Measurements from ENCODE around the gene PIGS.
"Not testable (repeated sequence)": the region's sequence is repeated elsewhere in the genome, so short reads cannot be mapped to it uniquely, and the experiment has no call there.

The PIGS gene

DNA sequence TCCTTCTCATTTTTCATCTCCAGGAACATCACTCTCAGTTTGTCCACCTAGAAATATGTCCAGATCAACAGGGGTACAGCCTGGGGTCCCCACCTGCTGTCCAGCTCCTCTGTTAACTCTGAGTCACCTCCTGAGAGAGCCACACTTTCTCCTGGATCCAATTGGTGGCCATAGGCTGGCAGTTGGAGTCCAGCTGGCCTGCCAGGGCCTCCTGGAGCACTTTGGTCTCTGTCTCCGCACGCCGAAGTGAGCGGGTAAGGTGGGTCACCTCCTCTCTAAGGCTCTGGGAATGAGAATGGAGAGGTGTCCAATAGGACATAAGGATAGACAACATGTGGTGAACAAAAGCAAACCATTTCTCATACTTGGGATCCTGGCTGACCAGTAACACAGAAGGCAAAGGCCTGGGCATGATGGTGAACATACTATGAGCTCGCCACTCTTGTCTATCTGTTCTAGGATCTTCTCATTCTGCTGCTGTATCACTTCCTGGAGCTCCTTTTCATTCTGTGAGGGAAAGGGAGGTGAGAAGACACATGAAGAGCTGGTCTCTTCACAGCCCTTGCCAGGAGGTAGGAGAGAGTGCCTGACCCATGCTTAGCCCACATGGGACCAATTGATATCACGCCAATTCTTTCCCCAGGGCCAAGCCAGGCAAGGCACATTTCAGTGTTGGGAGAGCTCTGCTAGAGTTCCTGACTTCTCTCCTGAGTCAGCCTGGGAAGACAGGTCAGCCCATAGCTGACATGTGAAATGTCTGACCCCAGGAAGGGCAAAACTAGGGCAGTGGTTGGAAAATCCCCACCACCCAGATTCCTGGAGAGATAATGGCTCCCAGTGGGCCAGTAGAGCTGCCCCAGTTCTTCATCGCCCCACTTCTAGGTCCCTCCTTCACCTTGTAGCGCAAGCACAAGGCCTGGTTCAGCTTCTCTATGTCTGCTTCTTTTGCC is 7.2 kb upstream of the PIGS start:
- DNase-seq (ENCODE audit: low read depth), result no peak

DNA sequence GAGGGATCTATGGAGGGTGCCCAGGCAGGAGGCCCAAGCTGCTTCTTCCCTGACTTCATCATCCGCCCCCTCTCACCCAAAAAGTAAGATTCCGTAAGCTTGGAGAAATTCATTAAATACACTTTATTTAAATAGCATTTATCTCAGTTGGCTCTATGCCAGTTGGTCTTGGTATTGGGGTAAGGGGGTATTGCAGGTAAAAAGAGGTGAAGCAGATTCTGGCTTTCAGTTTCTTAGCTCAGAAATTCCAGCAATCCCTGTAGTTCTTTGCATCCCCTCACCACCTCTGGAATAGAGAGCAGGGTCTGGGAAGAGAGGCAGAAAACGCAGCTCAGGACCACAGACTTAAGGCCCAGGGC is 6.1 kb upstream of the PIGS start:
- no peak for DNase-seq (ENCODE audit: low read depth)

DNA sequence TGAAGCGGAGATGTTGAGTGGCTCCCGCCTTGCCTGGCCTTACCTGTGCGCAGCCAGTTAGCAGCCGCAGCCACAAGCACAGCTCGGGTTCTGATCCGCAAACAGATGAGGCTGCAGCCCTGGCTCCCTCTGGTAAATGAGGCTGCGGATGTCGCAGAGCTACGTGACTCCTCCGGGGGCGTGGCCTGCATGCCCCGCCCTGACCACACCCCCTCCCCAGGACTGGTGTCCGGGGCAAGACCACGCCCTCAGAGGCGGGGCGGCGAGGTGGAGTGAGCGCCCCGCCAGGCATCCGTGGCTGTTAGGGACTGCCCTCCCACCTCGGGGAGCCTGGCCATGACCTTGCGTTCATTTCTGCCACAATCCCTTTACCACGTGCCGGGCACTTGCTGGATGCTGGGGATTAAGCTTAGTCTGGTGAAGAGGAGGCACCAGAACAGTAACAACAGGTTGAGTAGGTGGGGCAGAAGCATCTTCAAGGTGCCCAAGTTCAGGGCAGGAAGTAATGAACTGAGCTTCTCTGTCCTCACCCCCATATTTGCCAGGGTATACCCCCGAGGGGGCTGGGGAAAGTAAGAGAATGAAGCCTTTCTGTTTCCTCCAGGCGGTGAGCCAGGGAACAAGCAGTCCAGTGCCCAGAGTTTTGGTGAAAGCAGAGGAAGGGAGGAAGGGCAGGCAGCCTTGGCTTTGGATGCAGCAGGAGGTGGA is 5.6 kb upstream of the PIGS start, which contains the start of gene ALDOC:
ALDOC (minus strand) TSS at position 138 of the 708 bp plus-strand sequence. CDS start 1,363 bp downstream, outside the sequence.
- DNase-seq (ENCODE audit: low read depth), result peak; percentile 93

DNA sequence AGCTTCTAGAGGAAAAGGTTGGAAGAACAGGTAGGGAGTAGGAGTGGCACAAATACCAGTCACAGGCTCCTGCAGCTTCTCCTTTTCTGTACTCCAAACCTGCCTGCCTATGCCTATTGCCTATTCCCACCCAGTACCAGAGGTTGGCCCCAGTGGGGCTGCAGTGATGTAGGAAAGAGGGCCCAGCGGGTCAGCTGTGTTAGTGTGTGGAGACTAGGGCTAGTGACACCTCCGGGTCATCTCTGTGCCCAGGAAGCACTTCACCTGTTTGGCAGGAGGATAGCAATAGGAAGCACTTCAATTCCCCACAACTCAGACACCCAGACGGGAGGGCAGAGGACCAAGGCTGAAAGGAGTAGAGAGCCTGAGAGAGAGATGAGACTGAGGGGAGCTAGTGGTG is 4.7 kb upstream of the PIGS start:
- not testable (repeated sequence) for DNase-seq (ENCODE audit: low read depth)

DNA sequence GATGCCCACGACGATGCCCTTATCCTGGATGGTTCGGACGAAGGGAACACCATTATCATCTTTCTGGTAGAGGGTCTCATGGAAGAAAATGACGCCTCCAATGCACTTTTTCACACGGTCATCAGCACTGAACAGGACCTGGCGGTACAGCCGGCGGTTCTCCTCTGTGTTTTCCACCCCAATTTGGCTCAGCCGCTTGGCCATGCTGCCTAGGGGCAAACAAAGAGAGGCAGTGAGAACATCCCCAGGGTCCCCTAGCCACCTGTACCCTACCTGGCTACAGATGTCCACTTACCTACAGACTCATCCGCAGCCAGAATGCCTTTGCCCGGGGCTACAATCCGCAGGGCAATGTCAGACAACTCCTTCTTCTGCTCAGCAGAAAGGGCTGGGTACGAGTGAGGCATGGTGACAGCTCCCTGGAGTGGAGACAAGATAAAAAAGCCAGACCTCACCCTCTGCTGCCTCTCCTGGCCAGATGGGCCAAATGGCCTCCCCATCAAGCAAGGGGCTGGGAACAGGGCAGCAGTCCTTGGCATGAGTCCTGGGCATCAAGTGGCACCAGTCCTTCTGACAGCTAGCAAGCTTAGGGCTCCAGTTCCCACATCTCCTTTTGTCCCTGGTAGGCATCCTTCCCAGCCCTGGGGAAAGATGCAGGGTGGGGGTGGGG is 3.9 kb upstream of the PIGS start:
- DNase-seq (ENCODE audit: low read depth), result no peak

DNA sequence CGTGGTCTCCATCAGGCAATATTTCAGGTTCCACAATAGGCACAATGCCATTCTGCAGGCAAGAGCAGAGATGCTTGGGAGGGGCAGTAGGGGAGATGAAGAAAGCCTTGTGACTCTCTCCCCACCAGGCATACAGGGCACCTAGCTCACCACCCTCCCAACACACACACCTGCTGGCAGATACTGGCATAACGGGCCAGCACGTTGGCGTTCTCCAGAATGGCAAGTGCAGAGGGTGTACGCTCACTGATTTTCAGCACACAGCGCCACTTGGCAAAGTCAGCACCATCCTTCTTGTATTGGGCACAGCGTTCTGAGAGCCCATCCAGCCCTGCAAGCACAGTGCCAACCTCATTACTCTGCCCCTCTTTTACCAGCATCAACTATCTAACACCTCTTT is 3.2 kb upstream of the PIGS start:
- DNase-seq (ENCODE audit: low read depth), result no peak

DNA sequence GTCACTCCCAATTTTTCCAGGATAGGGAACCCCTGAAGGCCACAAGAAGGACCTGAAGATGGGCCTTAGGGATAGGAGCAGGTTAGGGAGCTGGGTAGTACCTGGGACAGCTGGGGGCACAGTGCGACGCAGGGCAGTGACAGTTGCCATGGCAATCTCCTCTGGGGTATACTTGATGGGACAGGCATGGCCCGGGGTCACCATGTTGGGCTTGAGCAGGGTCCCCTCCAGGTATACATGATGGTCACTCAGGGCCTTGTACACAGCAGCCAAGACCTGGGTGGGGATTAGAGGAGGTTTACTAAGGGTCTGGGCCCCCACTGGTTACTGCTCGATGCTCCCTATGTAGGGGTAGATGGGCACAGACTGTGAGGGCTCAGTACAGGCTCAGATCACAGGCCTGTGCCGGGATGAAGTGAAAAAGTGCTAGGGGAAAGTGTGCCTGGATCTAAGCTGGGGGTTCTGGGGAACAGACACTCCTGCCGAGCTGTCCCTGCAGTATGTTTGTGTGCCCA is 2.7 kb upstream of the PIGS start:
- DNase-seq (ENCODE audit: low read depth), result no peak

DNA sequence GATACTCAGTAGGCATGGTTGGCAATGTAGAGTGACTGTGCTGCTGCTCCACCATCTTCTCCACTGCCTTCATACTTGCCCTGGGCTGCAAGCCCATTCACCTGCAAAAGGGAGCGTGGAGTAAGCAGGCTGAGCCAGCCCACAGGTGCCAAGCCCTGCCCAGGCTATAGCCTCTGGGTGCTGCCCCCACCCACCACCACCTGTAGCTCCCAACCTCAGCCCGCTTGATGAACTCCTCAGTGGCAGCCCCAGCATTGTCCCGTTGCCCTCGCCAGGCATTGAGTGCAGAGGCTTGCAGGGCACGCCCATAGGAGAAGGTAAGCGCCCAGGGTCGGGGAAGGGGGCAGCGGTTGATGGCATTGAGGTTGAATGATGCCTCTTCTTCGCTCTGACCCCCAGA is 2.2 kb upstream of the PIGS start:
- no peak for DNase-seq (ENCODE audit: low read depth)

DNA sequence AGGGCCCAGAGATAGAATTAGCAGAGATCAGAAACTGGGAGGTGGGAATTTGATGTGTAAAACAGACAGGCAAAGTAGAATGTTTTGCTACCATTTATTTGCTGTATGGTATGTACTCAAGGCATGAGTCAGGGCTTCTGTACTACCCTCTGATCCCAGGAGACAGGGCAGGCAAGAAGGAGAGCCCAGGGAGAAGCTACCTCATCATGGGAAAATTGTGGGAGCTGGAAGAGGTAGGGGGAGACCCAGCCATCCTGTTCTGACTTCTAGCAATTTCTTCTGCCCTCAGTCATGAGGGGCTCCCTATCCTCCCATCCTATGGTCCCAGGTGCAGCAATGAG is 1.7 kb upstream of the PIGS start:
- DNase-seq (ENCODE audit: low read depth), result no peak

DNA sequence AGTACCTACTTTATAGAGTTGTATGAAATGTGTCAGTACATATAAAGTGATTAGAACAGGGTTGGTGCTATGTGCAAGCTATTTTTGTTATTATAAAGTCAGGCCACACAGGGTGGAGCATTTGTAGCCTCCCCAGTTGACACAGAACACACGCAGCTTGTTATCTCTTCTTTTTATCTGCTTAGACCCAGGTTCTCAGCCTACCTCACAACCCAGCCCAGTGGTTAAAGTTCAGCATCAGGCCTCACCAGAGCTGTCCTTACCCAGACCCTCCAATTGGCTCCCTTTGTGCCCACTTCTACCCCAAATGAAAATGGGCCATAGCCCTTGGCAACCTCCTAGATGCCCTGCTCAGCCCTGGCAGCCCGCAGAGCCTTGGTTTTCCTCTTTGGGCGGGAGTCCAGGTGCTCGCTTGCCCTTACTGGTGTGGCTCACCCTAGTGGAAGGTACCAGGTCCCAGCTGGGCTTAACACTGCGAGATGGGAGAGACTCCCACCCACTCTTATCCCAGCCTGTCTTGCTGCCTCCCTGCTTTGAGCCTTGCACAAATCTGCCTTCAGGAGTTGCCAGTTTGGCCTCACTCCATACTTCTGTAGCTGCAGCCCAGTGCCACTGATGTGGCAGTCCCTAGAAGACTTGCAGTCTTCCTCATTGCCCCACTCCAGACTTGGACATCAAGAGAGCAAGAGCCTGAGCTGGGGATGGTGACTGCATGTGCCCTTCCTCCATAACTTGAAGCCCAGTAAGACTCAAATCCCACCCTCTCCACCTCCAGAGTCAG is 1.1 kb upstream of the PIGS start:
- DNase-seq (ENCODE audit: low read depth), result no peak

DNA sequence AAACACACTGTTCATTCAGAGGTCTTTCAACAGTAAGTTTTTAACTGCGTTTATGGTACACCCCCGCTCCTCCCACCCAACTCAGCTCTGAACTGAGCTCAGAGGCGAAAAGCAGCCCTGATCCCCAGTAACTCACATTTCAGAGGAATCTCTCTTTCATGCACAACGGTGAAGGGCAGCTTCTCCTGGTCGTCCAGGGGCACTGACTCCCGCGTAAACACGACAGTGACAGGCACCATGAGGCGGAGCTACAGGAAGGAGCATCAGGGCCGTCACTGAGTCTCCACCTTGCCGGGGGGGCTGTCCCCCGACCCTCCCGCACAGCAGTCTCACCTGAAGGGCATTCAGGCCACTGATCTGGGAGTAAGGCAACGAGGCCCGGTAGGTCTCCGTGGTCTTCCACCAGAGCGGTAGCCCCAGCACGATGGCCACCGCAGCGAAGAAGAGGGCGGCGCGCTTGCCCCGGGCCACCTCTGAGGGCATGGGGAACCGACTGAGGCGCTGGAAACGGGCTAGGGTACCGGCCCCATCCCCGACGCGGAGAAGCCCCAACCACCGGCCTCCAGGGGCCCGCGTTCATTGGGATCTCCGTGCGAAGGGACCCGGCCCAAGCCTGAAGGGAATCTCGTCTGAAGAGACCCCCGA is 486 bp downstream of the PIGS start:
- peak; percentile 30 for DNase-seq (ENCODE audit: low read depth)

DNA sequence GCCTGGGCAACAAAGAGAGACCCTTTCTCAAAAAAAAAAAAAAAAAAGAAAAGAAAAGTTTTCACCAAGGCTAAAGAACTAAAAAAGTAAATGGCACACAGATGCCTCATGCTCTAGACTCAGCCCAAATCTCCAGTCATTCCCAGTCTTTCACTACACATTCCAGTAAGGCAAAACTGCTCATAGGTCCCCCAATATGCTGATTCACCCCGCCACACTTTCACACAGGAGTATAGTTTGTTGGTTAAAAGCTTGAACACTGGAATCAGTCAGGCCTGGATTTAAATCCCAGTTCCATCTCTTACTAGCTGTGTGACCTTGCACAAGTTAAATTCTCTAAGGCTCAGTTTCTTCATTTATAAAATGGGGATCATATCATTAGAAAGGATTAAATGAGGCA is 1.9 kb downstream of the PIGS start:
- DNase-seq (ENCODE audit: low read depth), result no peak

DNA sequence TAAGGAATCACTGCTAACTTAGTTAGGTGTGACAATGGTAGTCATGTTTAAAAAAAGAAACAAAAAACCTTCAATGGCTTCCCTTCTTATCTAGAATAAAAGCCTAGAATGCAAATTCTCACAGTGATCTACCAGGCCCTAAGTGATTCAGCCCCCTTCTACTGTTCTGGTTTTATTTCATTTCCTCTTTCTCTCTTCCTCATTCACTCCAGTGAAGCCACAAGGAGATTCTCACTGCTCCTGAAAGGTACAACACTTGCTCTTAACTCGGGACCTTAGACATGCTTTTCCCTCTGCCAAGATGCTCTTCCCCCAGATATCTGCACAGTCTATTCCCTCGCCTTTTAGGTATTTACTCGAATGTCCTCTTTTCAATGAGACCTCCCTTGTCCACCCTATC is 3.7 kb downstream of the PIGS start:
- DNase-seq (ENCODE audit: low read depth), result no peak

DNA sequence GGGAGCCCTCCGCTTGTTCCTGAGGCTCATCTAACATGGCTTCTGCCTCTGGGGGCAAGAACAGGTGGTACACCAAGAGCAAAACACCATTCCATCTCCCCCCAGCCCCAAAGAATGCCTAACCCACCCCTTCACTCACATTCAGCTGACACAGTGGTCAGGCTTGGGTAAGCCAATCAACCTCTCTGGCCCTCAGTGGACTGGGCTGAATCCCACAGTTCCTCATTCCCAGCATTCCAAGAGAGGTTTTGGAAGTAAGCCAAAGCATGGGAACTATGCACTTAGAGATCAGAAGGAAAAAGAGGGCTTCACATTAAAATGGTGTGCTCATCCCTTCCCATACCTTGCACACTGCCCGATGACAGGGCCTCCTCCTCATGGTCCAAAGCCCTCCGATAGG is 7.8 kb downstream of the PIGS start:
- peak; percentile 89 for DNase-seq (ENCODE audit: low read depth)

DNA sequence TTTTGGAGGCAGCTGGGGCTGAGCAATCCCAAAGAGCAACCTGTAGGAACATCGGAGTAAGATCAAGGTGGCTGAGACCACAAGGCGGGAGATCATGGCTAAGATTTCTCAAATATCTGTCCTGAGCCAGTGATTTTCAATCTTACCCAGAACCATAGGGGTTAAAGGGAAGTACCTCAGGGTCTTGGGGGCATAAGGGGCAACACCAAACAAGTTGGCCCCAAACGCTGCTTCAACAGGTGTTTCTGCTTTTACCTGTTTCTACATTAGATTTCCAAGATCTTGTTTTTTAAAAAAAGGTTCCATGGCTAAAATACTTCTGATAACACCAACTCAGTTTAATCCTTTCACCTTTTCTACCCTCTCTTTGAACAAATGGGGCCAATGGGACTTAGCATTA is 16.3 kb downstream of the PIGS start:
- DNase-seq (ENCODE audit: low read depth), result no peak

DNA sequence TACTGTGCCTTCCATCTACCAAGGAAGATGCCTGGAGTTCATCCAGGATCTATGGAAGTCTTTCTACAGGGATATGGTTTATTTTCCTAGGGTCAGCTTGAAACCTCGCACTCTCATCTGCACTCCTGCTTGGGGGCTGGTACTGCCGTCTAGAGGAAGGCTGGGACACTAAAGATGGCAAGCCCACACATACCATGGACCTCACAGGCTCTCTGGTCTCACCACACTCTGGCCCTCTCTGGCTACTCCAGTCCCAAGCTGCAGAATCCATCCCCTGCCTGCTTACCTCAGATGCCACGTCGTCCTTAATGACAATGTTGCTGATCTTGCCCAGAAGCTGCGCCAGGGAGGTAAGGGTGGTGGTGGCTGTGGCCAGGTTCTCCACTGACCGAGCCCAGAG is 16.8 kb downstream of the PIGS start:
- peak; percentile 25 for DNase-seq (ENCODE audit: low read depth)

DNA sequence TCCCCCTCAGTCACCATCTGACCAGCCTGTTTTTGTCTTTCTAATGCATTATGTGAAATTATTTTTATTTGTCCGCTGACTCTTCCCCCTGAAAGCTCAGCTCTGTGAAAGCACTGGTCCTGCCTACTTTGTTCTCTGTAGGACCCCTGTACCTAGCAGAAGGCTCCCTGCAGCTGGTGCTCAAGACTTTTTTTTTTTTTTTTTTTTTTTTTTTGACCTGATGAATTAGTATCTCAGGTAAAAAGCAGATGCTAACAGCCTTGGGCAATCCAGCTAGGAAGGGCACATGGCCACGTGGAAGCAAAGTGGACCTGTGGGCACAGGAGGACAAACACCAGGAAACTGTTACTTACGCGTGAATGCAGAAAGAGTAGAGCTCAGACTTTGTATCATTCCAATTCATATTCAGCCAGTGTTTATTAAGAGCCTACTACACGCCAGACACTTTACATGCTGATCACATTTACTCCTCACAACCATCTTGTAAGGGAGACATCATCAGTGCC is 18.3 kb downstream of the PIGS start:
- DNase-seq (ENCODE audit: low read depth), result no peak

DNA sequence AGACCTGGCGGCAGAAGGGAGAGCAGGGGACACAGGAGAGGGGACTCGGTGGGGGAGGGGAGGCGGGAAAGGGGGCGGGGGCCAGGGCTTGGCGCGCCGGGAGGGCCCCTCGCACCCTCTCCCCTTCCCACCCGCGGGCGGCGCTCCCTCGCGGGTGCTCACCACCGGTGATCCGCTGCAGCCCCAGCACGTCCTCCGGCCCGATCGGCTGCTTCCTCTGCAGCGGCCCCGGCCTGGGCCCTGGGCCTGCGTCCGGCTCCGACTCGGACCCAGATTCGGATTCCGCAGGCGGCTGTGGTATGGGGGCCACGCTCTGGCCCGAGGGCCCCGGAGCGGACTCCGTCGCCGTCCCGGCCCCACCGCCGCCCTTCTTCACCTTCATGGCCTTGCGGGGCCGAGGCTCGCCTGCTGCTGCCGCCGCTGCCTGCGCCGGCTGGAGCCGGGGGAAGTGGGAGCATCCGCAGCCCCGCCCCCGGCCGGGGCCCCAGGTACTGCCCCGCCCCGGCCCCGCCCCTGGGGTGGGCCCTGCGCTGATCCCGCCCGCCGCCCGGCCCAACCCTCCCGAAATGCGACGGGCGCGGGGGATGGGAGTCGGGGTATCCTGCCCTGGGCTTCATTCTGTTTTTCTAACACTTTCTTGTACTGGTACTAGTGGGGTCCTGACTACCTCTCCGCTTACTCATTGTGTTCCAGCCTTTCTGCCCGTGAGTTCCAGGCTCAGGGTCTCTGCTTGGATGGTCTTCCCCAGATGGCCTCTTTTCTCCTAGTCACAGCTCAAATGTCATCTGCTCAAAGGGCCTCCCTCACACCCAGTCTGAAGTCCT is 18.9 kb downstream of the PIGS start, which contains the start of gene UNC119:
UNC119 (minus strand) TSS at position 449 of the 824 bp plus-strand sequence; CDS start at position 382, 67 bp downstream.
- DNase-seq (ENCODE audit: low read depth), result peak; percentile 78

DNA sequence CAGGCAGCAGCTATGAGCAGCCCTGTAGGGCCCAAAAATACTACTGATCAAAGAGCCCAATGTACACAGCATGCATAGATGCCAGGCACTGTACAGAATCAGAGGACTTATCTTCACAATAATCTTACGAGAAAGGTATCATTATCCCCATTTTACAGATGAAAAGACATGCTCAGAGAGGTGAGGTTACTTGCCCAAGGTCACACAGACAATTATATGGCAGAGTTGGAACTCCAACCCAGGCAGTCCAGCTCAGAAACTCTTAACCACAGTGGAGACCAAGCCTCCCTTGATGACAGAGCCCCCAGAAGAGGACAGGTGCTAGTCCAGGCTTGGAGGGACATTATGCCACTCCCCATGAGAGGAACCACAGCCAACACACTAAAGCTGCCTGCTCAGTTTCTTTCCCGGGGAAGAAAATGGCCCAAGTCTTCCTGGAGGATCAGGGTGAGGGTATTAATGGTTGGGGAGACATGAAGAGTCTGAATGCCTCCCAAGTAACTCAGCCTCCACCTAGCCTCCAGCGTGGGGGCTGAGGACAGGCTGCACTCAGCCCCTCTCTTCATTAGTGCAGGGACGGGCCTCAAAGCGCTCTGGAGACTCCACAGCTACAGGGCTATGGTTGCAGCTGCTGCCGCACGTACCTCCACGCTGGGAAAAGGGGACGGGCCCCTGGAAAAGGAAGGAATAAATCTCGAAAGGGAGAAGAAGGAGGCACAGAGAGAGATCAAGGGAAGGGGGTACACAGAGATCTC is 19.7 kb downstream of the PIGS start:
- DNase-seq (ENCODE audit: low read depth), result peak; percentile 43
